Activated CD4-positive, alpha-beta T cell treated with anti-CD3 and anti-CD28 coated beads, Interleukin-10, Interleukin-2, amounts not matched to agents 100 ng/mL and 50 ng/mL, durations not matched to agents 16 hours and 8 hours (primary cell): ENCODE data around the gene RUNX3.
"Not testable (repeated sequence)": the region's sequence is repeated elsewhere in the genome, so short reads cannot be mapped to it uniquely, and the experiment has no call there.

Experiments
- DNase-seq: peaks from one replicate; pipeline ENCODE4 v3.0.0-alpha.2; 2020

RUNX3 gene

GRCh38 chr1:24900486-24900849 lies 29.6 kb downstream of the RUNX3 start:
- no peak for DNase-seq

- no peak for DNase-seq
These were observed 30.2 kb downstream of the RUNX3 start for GRCh38 chr1:24899581-24900485.

GRCh38 chr1:24898909-24899439 lies 31.1 kb downstream of the RUNX3 start:
- DNase-seq = no peak

- DNase-seq = peak; percentile 62
These were observed 31.7 kb downstream of the RUNX3 start for GRCh38 chr1:24898152-24898908.

GRCh38 chr1:24897263-24898151 lies 32.6 kb downstream of the RUNX3 start:
- DNase-seq = no peak

- DNase-seq = no peak
These were observed 33.3 kb downstream of the RUNX3 start for GRCh38 chr1:24896596-24897262.

- DNase-seq = no peak
These were observed 33.9 kb downstream of the RUNX3 start for GRCh38 chr1:24896176-24896575.

GRCh38 chr1:24895511-24895910 lies 34.6 kb downstream of the RUNX3 start:
- no peak for DNase-seq

GRCh38 chr1:24894002-24894401 lies 36.1 kb downstream of the RUNX3 start:
- DNase-seq = no peak

- DNase-seq = no peak
These were observed 36.6 kb downstream of the RUNX3 start for GRCh38 chr1:24893431-24893830.

- DNase-seq = no peak
These were observed 37.6 kb downstream of the RUNX3 start for GRCh38 chr1:24892188-24893153.

GRCh38 chr1:24891367-24891766 lies 38.7 kb downstream of the RUNX3 start:
- DNase-seq = not testable (repeated sequence)

- no peak for DNase-seq
These were observed 39.2 kb downstream of the RUNX3 start for GRCh38 chr1:24890887-24891286.

GRCh38 chr1:24888971-24889676 lies 41.0 kb downstream of the RUNX3 start:
- no peak for DNase-seq

- no peak for DNase-seq
These were observed 41.8 kb downstream of the RUNX3 start for GRCh38 chr1:24888061-24888970.

- no peak for DNase-seq
These were observed 43.8 kb downstream of the RUNX3 start for GRCh38 chr1:24886241-24886640.

GRCh38 chr1:24884751-24885150 lies 45.3 kb downstream of the RUNX3 start:
- DNase-seq = no peak

GRCh38 chr1:24881034-24881433 lies 49.0 kb downstream of the RUNX3 start:
- DNase-seq = no peak
